Right lobe of liver (tissue), 6 donors: Measurements from ENCODE around the gene MED12L. TPM values are rescaled to one million over a fixed set of nuclear protein-coding genes. Genes with fewer than 3 reads are reported as not detected.
A peak's percentile ranks its signal among the peaks of the same experiment; 100 is the strongest.

Experiments
- ATAC-seq, 4 donors: fragments of 200-7000 bp; cut with Tn5 transposase; one replicate each; pipeline ENCODE4 v1.9.1; 2020; ENCODE audit warnings: mild to moderate bottlenecking in 4 of 4, moderate library complexity in 4 of 4
- DNase-seq, 3 donors: peaks; one replicate each; pipeline ENCODE4 v3.0.0-alpha.2; 2020
- H3K27ac ChIP-seq, 3 donors: fragments of 200-600 bp; one replicate each; pipeline ENCODE4 v1.8.0; 2022
- H3K27me3 ChIP-seq, 2 donors: fragments of 200-600 bp; one replicate each; pipeline ENCODE4 v1.8.0; 2022
- H3K36me3 ChIP-seq, 4 donors: fragments of 200-600 bp; sonication (generic) in 1 of 4; one replicate each; pipeline versions ENCODE4 v1.5.1 to v1.8.0; 2017 to 2022; ENCODE audit warnings: control low read depth in 1 of 4
- H3K4me1 ChIP-seq, 4 donors: fragments of 200-600 bp; sonication (generic) in 1 of 4; one replicate each; pipeline versions ENCODE4 v1.5.1 to v1.8.0; 2017 to 2022; ENCODE audit warnings: control low read depth in 1 of 4
- H3K4me3 ChIP-seq, 3 donors: fragments of 200-600 bp; one replicate each; pipeline ENCODE4 v1.8.0; 2022
- H3K9me3 ChIP-seq, 4 donors: fragments of 200-600 bp; sonication (generic) in 1 of 4; one replicate each; pipeline versions ENCODE4 v1.5.1 to v1.8.0; 2017 to 2022; ENCODE audit warnings: control low read depth in 1 of 4
- POLR2A ChIP-seq: fragments of 450-650 bp; IDR thresholded peaks from one replicate; pipeline ENCODE4 v1.6.1; 2017; ENCODE audit warnings: antibody characterized with exemption, mild to moderate bottlenecking
- WGBS: methylation state at CpG from one replicate; pipeline ENCODE4 v1.1.6; 2018; ENCODE audit warnings: low coverage, low lambda C conversion rate; ENCODE audit not compliant: insufficient coverage; ENCODE audit errors: missing lambda C conversion rate; 5-methylcytosine and 5-hydroxymethylcytosine counted together
- intact Hi-C, 2 donors: fragments of 100-400 bp; cut with DNase I; formaldehyde crosslinking; loops; one replicate each; pipeline versions ENCODE4 v1.11.2 to v1.14.1; 2022
- total RNA-seq, 6 experiments: library from RNA; depleted of rRNA in 2 of 6; stranded (reverse); fragments of >200 nt in 2 of 6; fragmentation: NEBNext Ultra II Directional in 3 of 6; extraction: Animal tissue kit (Norgen Biotek cat#: 25700) in 3 of 6; gene quantifications; one replicate each; pipeline versions ENCODE4 v1.1.0 to v1.2.4, GENCODE V29; 2016 to 2023
- TF ChIP-seq, protein P1 (sequence below), 4 donors: fragments of 200-600 bp in 3 of 4; fragments of 450-650 bp in 1 of 4; IDR thresholded peaks; one replicate each; pipeline versions ENCODE4 v1.5.1 to v1.8.0; 2016 to 2022; ENCODE audit warnings: antibody characterized with exemption in 4 of 4, mild to moderate bottlenecking in 2 of 4
- donor health status: DM: no; HTN: yes; CAD: no.
- donor health status: DM: no; HTN: no; CAD: no.
- donor health status: DM: no; HTN: no; CAD: no.
- donor health status: DM: no; HTN: yes; CAD: no.
- donor health status: DM: no; HTN: yes; CAD: no.

MED12L gene
- total RNA-seq, 6 experiments from 2014 or later = 0.04 to 0.64 (median 0.40) TPM

DNA sequence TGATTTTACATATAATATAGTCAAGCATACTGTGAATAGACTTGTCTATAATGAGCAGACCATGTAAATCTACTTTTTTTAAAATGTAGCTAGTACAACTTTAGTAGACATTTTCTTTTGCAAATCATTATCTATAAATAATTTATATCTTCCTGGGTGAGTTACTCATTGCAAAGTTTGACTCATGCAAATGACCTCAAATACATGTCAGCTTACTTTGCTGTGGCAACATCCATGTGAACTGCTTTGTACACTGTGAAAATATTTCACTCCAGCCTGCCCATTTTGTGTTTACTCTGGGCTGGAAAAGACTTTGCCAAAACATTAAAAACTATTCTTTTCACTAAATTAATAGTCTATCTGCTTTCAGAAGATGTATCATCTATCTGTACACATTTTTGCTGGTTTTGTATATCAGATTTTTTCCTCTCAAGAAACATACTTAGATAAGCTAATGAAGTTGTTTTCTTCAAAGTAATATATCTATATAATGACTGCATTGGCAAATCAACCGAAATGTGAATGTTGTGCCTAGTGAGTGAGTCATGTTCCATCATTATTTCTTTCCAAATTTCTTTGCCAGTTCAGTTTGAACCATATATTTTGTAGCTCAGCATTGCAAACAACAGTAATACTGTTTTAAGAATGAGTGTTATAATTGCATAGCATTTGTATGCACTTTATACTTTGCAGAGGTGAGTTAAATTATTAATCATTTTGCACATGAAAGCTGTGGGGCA is 348.9 kb downstream of the MED12L start:
- no peak for DNase-seq
- Histone ChIP-seq H3K36me3 (no peaks in the 10 kb centered on the region), H3K4me3 (no peak overlapping the region), H3K27me3 (no peaks in the 10 kb centered on the region), H3K4me1 (peaks cover 0 to 4% (median 2%) of the 10 kb centered on the region in 4 donors), H3K27ac (no peak overlapping the region), H3K9me3 (no peaks in the 10 kb centered on the region)
- no peak for TF ChIP-seq POLR2A
- TF ChIP-seq, protein P1, sequence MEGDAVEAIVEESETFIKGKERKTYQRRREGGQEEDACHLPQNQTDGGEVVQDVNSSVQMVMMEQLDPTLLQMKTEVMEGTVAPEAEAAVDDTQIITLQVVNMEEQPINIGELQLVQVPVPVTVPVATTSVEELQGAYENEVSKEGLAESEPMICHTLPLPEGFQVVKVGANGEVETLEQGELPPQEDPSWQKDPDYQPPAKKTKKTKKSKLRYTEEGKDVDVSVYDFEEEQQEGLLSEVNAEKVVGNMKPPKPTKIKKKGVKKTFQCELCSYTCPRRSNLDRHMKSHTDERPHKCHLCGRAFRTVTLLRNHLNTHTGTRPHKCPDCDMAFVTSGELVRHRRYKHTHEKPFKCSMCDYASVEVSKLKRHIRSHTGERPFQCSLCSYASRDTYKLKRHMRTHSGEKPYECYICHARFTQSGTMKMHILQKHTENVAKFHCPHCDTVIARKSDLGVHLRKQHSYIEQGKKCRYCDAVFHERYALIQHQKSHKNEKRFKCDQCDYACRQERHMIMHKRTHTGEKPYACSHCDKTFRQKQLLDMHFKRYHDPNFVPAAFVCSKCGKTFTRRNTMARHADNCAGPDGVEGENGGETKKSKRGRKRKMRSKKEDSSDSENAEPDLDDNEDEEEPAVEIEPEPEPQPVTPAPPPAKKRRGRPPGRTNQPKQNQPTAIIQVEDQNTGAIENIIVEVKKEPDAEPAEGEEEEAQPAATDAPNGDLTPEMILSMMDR (IDR thresholded peaks at IDR 0.05) = no peak
- intact Hi-C loops = no loop called here
- 15% methylated on average over 1 of the region's 1 CpG for WGBS
- peak; percentile 82 to 97 (median 86) for ATAC-seq

DNA sequence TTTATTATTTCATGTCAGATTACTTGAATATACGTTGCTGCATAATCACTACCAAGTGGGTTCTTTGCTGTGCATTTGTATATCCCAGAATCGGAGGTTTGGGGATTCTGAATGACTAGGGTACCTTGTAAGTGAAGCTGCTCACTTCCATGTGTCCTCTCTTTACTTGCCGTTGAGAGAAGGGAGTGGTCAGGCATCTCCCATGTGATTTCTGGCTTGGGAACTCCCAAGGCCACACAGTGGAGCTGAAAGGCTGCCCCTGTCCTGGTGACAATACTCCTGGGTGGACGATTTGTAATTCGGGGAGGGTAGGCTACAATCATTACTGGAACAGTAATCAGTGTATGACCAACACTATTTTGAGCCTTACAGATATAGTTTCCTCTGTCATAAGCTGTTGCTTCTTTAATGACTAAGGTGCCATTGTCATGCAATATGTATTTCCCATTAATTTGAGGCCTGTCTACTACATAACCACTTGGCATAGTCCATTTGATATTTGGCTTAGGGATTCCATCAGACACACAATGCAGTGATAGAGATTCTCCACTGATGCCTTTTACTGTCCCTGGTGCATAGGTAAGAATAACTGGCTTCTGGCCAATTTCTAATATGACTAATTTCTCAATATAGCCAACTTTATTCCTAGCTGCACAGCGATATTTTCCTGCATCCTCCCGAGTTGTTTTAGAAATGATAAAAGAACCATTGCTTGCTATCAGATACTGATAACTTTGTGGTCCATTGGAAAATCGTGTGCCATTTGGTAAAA is 351.4 kb downstream of the MED12L start:
- 79% methylated on average over 5 of the region's 8 CpGs for whole genome bisulfite sequencing
- peaks cover 0 to 4% (median 2%) of the 10 kb centered on the region in 4 donors for H3K4me1 ChIP-seq
- no peak for ATAC-seq
- no peaks in the 10 kb centered on the region for H3K36me3 ChIP-seq
- H3K27me3 ChIP-seq = no peaks in the 10 kb centered on the region
- TF ChIP-seq, protein P1 (IDR thresholded peaks at IDR 0.05) = no peak
- TF ChIP-seq POLR2A = no peak
- no peak overlapping the region for H3K4me3 ChIP-seq
- no peaks in the 10 kb centered on the region for H3K9me3 ChIP-seq
- no peak overlapping the region for H3K27ac ChIP-seq
- intact Hi-C loops = no loop called here
- no peak for DNase-seq

GRCh38 chr3:151437906-151438305 is 352.4 kb downstream of the MED12L start:
- no peak overlapping the region for H3K27ac ChIP-seq
- no peaks in the 10 kb centered on the region for H3K27me3 ChIP-seq
- H3K9me3 ChIP-seq = no peaks in the 10 kb centered on the region
- ATAC-seq (no peak), DNase-seq (no peak)
- intact Hi-C loops = no loop called here
- WGBS = 96% methylated on average over 6 of the region's 6 CpGs
- H3K4me3 ChIP-seq = no peak overlapping the region
- H3K36me3 ChIP-seq = no peaks in the 10 kb centered on the region
- no peak for TF ChIP-seq POLR2A
- TF ChIP-seq, protein P1 (IDR thresholded peaks at IDR 0.05) = no peak
- H3K4me1 ChIP-seq = peaks cover 0 to 4% (median 2%) of the 10 kb centered on the region in 4 donors

DNA sequence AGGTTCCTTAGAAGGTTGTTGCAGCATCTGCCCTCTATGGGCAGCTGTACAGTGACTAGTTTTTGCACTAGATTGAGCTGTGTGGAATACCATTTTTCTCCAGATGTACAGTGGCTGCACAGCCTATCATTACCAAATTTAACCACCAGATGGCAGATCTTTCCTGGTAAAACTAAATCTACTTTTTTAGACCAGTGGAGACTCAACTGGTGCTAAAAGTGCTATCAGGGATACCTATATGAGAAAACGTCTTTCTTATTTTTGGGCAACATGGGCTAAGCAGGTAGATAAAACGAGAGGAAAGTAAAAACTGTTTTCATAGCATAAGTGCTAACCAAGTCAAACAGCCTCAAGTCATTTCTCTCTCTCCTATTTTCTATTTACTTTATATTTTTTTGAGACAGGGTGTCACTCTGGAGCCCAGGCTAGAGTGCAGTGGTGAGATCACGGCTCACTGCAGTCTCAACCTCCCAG is 354.2 kb downstream of the MED12L start:
- Histone ChIP-seq H3K36me3 (no peaks in the 10 kb centered on the region), H3K27ac (no peak overlapping the region), H3K27me3 (no peaks in the 10 kb centered on the region), H3K4me3 (no peak overlapping the region), H3K9me3 (no peaks in the 10 kb centered on the region), H3K4me1 (peaks cover 0 to under 1% (median 0%) of the 10 kb centered on the region in 4 donors)
- no peak for DNase-seq
- 8% methylated on average over 3 of the region's 3 CpGs for WGBS
- TF ChIP-seq, protein P1 (IDR thresholded peaks at IDR 0.05) = peak; percentile 82 to 86 (median 84)
- TF ChIP-seq POLR2A = no peak
- intact Hi-C loops = loop anchor here (10.0 kb wide), 3 partner anchors 405 to 485 kb away; no protein-coding TSS in a partner anchor
- ATAC-seq = peak; percentile 90 to 97 (median 94)
